Esophagus squamous epithelium (tissue), 5 donors: ENCODE results near the gene C11orf97. TPM values are rescaled to one million over a fixed set of nuclear protein-coding genes. Genes with fewer than 3 reads are reported as not detected.

ENCODE experiments used
- DNase-seq: peaks from one replicate; lab custom pipeline; 2025; lab: John Stamatoyannopoulos, UW
- H3K27ac ChIP-seq, 4 donors: fragments of 200-600 bp; sonication (generic); one replicate each; pipeline ENCODE4 v1.5.1; 2016 to 2019; ENCODE audit warnings: mild to moderate bottlenecking in 1 of 4
- H3K27me3 ChIP-seq, 4 donors: fragments of 200-600 bp; sonication (generic); 1 replicate in 3 of 4; 2 replicates in 1 of 4; pipeline versions ENCODE4 v1.5.1 to v1.6.0; 2017 to 2021; ENCODE audit warnings: antibody characterized with exemption in 1 of 4
- H3K36me3 ChIP-seq, 3 donors: fragments of 200-600 bp; sonication (generic); one replicate each; pipeline ENCODE4 v1.5.1; 2016 to 2019
- H3K4me1 ChIP-seq, 3 donors: fragments of 200-600 bp; sonication (generic); one replicate each; pipeline ENCODE4 v1.5.1; 2017 to 2019
- H3K4me3 ChIP-seq, 4 donors: fragments of 200-600 bp; sonication (generic); 1 replicate in 3 of 4; 2 replicates in 1 of 4; pipeline ENCODE4 v1.5.1; 2016 to 2019; ENCODE audit warnings: mild to moderate bottlenecking in 2 of 4, moderate library complexity in 1 of 4
- H3K9me3 ChIP-seq, 3 donors: fragments of 200-600 bp; sonication (generic); one replicate each; pipeline ENCODE4 v1.5.1; 2016 to 2019
- CTCF ChIP-seq, 6 experiments: fragments of 450-650 bp in 4 of 6; fragments of 200-600 bp in 2 of 6; sonication (generic) in 2 of 6; IDR thresholded peaks; one replicate each; pipeline ENCODE4 v1.5.1; 2016 to 2019; ENCODE audit warnings: antibody characterized with exemption in 6 of 6, mild to moderate bottlenecking in 4 of 6, moderate library complexity in 4 of 6
- POLR2A ChIP-seq, 4 donors: fragments of 450-650 bp; IDR thresholded peaks; one replicate each; pipeline ENCODE4 v1.6.1; 2017; ENCODE audit warnings: antibody characterized with exemption in 4 of 4, mild to moderate bottlenecking in 4 of 4, moderate library complexity in 3 of 4
- WGBS, 2 donors: methylation state at CpG; one replicate each; pipeline ENCODE4 v1.1.5; 2018; 5-methylcytosine and 5-hydroxymethylcytosine counted together
- intact Hi-C: fragments of 100-400 bp; cut with DNase I; formaldehyde crosslinking; loops from one replicate; pipeline ENCODE4 v1.15.0; 2022
- total RNA-seq, 4 donors: library from RNA; depleted of rRNA; stranded (reverse); fragments of >200 nt; gene quantifications; one replicate each; pipeline ENCODE4 v1.1.0, GENCODE V29; 2016
- donor health status: DM: yes; HTN: yes; CAD: no.

Gene C11orf97
- total RNA-seq, 4 donors from 2014 or later: not detected

DNA sequence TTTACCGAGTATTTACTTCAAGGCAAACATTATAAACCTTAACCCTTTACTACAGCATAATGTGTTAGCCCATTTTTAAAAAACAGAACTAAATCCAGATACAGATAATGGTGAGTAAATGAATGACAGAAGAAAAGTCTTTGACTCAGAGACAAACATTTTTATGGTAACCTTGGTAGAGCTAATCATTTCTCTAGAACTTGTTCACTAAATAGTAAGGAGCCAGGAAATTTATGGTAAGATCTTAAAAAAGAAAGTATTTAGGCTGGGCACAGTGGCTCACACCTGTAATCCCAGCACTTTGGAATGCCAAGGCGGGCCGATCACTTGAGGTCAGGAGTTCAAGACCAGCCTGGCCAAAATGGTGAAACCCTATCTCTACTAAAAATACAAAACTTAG is 19.9 kb downstream of the C11orf97 start:
- TF ChIP-seq POLR2A (IDR thresholded peaks at IDR 0.05) (no peak), CTCF (IDR thresholded peaks at IDR 0.05) (no peak)
- Histone ChIP-seq H3K4me1 (peaks cover 0 to 11% (median 0%) of the 10 kb centered on the region in 3 donors), H3K4me3 (no peak overlapping the region), H3K36me3 (no peaks in the 10 kb centered on the region), H3K9me3 (no peaks in the 10 kb centered on the region), H3K27ac (no peak overlapping the region), H3K27me3 (no peaks in the 10 kb centered on the region)
- intact Hi-C loops: no loop called here
- DNase-seq: no peak
- WGBS, 2 donors: 82 to 85% methylated on average over 2 to 3 of the region's 3 CpGs

DNA sequence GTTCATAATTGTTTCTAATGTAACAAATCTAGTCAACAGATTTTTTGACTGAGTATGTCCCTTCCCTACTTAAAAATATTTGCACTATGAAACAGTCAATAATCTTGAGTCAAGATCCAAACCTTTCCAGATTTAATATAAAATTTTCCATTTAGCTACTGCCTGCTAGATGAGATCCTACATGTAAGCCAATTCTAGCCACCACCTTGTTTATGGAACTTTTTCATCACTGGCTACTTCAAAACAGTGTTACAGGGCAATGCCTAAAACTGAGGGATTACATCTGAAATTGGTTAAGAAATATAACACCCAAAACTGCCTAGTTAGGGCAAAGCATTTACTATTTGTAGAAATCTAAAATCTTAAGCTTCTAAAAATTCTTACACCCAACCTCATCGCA is 20.9 kb downstream of the C11orf97 start:
- Histone ChIP-seq H3K4me3 (no peak overlapping the region), H3K27me3 (no peaks in the 10 kb centered on the region), H3K4me1 (peaks cover 0 to 17% (median 3%) of the 10 kb centered on the region in 3 donors), H3K27ac (no peak overlapping the region), H3K36me3 (no peaks in the 10 kb centered on the region), H3K9me3 (no peaks in the 10 kb centered on the region)
- intact Hi-C loops: no loop called here
- WGBS, 2 donors: 76 to 87% methylated on average over 1 of the region's 1 CpG
- TF ChIP-seq POLR2A (IDR thresholded peaks at IDR 0.05): no peak
- no peak for TF ChIP-seq CTCF (IDR thresholded peaks at IDR 0.05)
- DNase-seq: no peak

GRCh38 chr11:94533696-94534630 is 21.7 kb downstream of the C11orf97 start:
- peaks cover 0 to 18% (median 3%) of the 10 kb centered on the region in 3 donors for H3K4me1 ChIP-seq
- H3K9me3 ChIP-seq: no peaks in the 10 kb centered on the region
- no peaks in the 10 kb centered on the region for H3K36me3 ChIP-seq
- no peak overlapping the region for H3K27ac ChIP-seq
- DNase-seq: no peak
- 56 to 71% methylated on average over 6 of the region's 6 CpGs for WGBS, 2 donors
- H3K27me3 ChIP-seq: no peaks in the 10 kb centered on the region
- TF ChIP-seq POLR2A (IDR thresholded peaks at IDR 0.05) (no peak), CTCF (IDR thresholded peaks at IDR 0.05) (no peak)
- intact Hi-C loops: no loop called here
- H3K4me3 ChIP-seq: no peak overlapping the region

DNA sequence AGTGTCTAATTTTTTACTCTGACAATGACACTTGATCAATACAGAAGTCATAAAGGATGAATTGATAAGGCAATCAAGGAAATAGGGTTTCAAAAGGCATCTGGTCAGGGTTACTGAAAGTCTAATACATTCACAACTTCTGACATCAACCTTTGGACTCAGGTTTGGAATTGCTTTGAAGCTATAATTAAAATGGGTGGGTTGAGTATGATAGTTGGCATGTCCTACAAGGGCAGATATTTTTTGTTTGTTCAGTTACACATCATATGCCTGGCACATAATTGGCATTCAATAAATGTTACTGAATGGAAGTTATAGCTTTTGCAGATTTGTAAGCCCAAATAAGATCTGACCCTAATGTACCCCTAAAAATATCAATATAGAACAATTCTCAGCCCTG is 24.1 kb downstream of the C11orf97 start:
- Histone ChIP-seq H3K4me3 (no peak overlapping the region), H3K27ac (no peak overlapping the region), H3K4me1 (peaks cover 0 to 34% (median 3%) of the 10 kb centered on the region in 3 donors), H3K27me3 (no peaks in the 10 kb centered on the region), H3K36me3 (no peaks in the 10 kb centered on the region), H3K9me3 (no peaks in the 10 kb centered on the region)
- no peak for DNase-seq
- TF ChIP-seq CTCF (IDR thresholded peaks at IDR 0.05): no peak
- TF ChIP-seq POLR2A (IDR thresholded peaks at IDR 0.05): no peak
- intact Hi-C loops: no loop called here

GRCh38 chr11:94537031-94537600 is 24.9 kb downstream of the C11orf97 start:
- intact Hi-C loops: no loop called here
- Histone ChIP-seq H3K4me3 (no peak overlapping the region), H3K9me3 (no peaks in the 10 kb centered on the region), H3K27ac (peak overlapping the region in 2 of 4 donors; percentile 12 to 14), H3K27me3 (no peaks in the 10 kb centered on the region), H3K36me3 (no peaks in the 10 kb centered on the region), H3K4me1 (peaks cover 0 to 34% (median 3%) of the 10 kb centered on the region in 3 donors)
- no peak for DNase-seq
- WGBS, 2 donors: 37 to 50% methylated on average over 3 of the region's 3 CpGs
- TF ChIP-seq POLR2A (IDR thresholded peaks at IDR 0.05) (no peak), CTCF (IDR thresholded peaks at IDR 0.05) (no peak)
